K562 (cell line): Measurements from ENCODE around the gene ATP8B2. TPM values are rescaled to one million over a fixed set of nuclear protein-coding genes. Genes with fewer than 3 reads are reported as not detected.
A peak's percentile ranks its signal among the peaks of the same experiment; 100 is the strongest.

Source experiments
- ETS1 ChIP-seq: conservative IDR thresholded peaks from 2 replicates; pipeline ENCODE4 v1.6.1; 2011; ENCODE audit warnings: low read depth, mild to moderate bottlenecking, low read length; ENCODE audit not compliant: control insufficient read depth
- REST ChIP-seq, 2 experiments: fragments of 450-650 bp; formaldehyde crosslinking in 1 of 2; IDR thresholded peaks; 2 replicates each; pipeline versions ENCODE4 v1.4.0 to v1.6.1; 2014 to 2020; ENCODE audit warnings: mild to moderate bottlenecking in 2 of 2, borderline replicate concordance in 1 of 2, low read depth in 1 of 2
- SREBF1 ChIP-seq: fragments of 150-350 bp; IDR thresholded peaks from 2 replicates; pipeline ENCODE4 v1.6.1; 2014; ENCODE audit warnings: antibody characterized with exemption, low read depth, low read length, borderline replicate concordance
- ZNF449 ChIP-seq: fragments of 250-450 bp; sonication (Bioruptor Pico); IDR thresholded peaks from 2 replicates; pipeline ENCODE4 v1.8.0; 2022; ENCODE audit warnings: moderate library complexity, mild to moderate bottlenecking, inconsistent platforms
- ZNF512 ChIP-seq: IDR thresholded peaks from 2 replicates; pipeline ENCODE4 v1.6.1; 2016; ENCODE audit warnings: missing genetic modification characterization, missing compliant biosample characterization
- polyA plus RNA-seq, 8 experiments: library from polyadenylated mRNA; depleted of rRNA in 4 of 8; stranded (reverse) in 5 of 8; unstranded in 3 of 8; fragments of >200 nt; fragmentation: Nextera tagmentation in 2 of 8; fragmentation: Illumina TruSeq in 1 of 8; extraction: Ambion mirVana in 2 of 8; extraction: Trizol in 1 of 8; gene quantifications; 2 replicates each; pipeline versions ENCODE4 v1.2.1 to v1.2.3, GENCODE V29; 2011 to 2014; ENCODE audit warnings: inconsistent platforms in 1 of 8, missing spikeins in 1 of 8
- total RNA-seq, 7 experiments: library from RNA; depleted of rRNA in 6 of 7; stranded (reverse); fragments of >200 nt in 6 of 7; fragmentation: Illumina TruSeq in 2 of 7; extraction: Trizol in 2 of 7; gene quantifications; 2 replicates each; pipeline versions ENCODE4 v1.2.1 to v1.2.3, GENCODE V29; 2011 to 2021; ENCODE audit warnings: low replicate concordance in 1 of 7

ATP8B2 gene
- total and polyA plus RNA-seq, 9 of the 15 experiments (the other 6 are each of a cell fraction or from before 2014, with no cell fraction given): 0.27 to 33.2 (median 18.4) TPM

GRCh38 chr1:154324669-154325582, at the start of gene ATP8B2 (continued):
- TF ChIP-seq ZNF449 (CRISPR knock-in tag) (no peak), ZNF512 (tag) (no peak), SREBF1 (no peak), REST (IDR thresholded peaks at IDR 0.05; ENCODE audit: borderline replicate concordance) (peak; percentile 47; the same call in 1 of the 2 replicates), REST (CRISPR knock-in tag; IDR thresholded peaks at IDR 0.05; ENCODE audit: low read depth) (no peak), ETS1 (no peak)
